ENCODE measurements around the gene PKD1L1.

- TF ChIP-seq MEF2A (IDR thresholded peaks at IDR 0.05; ENCODE audit: borderline replicate concordance, low read depth): no peak
- TF ChIP-seq NFIC (IDR thresholded peaks at IDR 0.05; ENCODE audit: borderline replicate concordance): no peak
- TF ChIP-seq CTCF (IDR thresholded peaks at IDR 0.05): peak; percentile 44
- TF ChIP-seq EP300 (IDR thresholded peaks at IDR 0.05; ENCODE audit: borderline replicate concordance in 1 of 2, low read depth in 1 of 2, low read length in 1 of 2): no peak
Measured at GRCh38 chr7:47852330-47853245, 95.7 kb downstream of the PKD1L1 start.

All from SK-N-SH (cell line).